ENCODE measurements around the gene SORBS1.

DNA sequence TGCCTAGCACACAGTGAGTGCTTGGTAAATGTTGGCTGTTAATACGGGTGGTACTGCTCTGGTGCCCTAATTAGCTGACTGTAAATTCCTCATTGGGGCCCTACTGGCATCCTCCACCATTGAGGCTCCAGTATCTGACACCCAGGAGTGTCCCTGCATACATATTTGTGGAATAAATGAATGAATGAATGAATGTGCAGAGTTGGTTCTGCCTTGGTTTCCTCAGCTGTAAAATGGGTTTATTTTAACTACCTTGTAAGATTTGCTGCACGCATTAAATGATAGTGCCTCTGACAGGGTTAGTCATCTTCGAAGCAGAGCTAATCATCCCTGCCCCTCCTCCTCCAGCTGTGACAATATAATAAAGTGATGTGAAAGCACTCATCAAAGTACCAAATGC, 49.6 kb upstream of the SORBS1 start:
- no peak for TF ChIP-seq CTCF (IDR thresholded peaks at IDR 0.05)
- TF ChIP-seq POLR2AphosphoS5 (IDR thresholded peaks at IDR 0.05) = no peak
